GM12874 (cell line): ENCODE data around the gene SRP9.

ENCODE experiments used
- CTCF ChIP-seq: IDR thresholded peaks from 2 replicates; pipeline ENCODE4 v1.5.1; 2011; ENCODE audit warnings: low read depth, mild to moderate bottlenecking, control low read depth, low read length, moderate library complexity; ENCODE audit not compliant: insufficient read depth

SRP9 gene

DNA sequence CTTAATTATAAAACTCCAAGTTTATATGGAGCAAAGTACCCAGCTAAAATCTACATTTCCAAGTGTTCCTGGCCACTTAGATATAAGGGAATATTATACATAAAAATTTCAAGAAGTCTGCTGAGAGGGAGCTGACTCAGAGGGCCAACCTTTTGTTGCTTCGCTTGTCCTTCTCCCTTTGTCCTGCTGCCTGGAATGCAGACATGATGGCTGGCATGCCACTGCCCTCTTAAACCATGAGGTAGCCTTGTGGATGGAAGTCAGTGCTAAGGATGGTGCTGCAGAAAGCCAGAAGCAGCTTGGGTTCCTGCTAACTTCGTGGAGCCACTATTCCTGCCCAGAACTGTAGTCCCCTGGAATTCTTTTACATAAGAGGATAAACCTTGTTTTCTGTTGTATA is 38.9 kb upstream of the SRP9 start:
- no peak for TF ChIP-seq CTCF

DNA sequence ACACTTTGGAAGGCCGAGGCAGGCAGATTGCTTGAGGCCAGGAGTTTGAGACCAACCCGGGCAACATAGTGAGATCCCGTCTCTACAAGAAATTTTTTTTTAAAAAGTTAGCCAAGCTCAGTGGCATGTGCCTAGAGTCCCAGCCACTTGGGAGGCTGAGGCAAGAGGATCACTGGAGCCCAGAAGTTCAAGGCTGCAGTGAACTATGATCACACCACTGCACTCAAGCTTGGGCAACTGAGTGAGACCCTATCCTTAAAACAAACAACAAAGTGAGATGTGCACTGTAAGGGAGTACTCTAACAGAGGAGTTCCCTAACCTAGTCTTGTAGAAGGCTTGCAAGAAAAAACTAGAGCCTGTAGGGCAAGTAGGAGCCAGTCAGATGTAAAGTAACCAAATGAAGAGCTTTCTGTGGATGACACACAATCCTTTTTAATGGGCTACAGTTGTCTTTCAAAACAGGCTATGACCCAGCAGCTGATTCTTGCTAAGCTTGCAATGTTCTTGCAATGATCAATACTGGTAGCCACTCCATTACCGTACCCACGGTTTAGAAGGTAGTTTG is 38.0 kb upstream of the SRP9 start:
- no peak for TF ChIP-seq CTCF

- no peak for TF ChIP-seq CTCF
Measured at GRCh38 chr1:225744745-225745144, 32.9 kb upstream of the SRP9 start.

GRCh38 chr1:225745273-225745672 is 32.4 kb upstream of the SRP9 start:
- TF ChIP-seq CTCF: no peak

DNA sequence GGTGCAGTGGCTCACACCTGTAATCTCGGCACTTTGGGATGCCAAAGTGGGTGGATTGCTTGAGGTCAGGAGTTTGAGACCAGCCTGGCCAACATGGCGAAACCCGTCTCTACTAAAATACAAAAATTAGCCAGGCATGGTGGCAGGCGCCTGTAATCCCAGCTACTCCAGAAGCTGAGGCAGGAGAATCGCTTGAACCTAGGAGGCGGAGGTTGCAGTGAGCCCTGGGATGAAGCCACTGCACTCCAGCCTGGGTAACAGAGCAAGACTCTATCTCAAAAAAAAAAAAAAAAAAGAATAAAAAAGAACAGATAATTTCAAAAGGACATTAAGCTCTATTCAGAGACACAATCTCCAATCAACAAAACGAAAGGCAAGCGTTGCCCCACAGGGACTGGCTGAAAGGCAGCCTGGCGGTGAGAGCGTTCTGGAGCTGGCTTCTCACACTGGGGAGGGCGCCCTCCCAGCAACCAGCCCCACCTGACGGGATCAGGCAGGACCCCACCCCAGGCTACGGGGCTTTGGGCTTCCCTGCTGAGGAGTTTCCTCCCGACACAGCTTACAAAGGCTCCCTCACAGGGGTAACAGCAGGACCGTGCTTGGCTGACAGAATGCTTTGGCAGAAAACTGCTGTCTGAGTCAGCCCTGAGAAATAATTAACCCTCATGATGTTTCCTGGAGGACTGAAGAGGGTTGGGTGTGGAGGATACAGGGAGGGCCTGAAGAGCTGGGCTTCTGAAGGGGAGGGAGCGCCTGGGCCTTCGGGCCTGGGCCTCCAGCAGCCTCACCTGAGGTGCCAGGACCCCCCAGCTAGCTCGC is 31.1 kb upstream of the SRP9 start:
- no peak for TF ChIP-seq CTCF

- TF ChIP-seq CTCF: no peak
Measured at GRCh38 chr1:225747566-225747965, 30.1 kb upstream of the SRP9 start.

GRCh38 chr1:225748529-225748928 is 29.1 kb upstream of the SRP9 start:
- no peak for TF ChIP-seq CTCF
